Measurements from ENCODE around the gene XRCC1.

DNA sequence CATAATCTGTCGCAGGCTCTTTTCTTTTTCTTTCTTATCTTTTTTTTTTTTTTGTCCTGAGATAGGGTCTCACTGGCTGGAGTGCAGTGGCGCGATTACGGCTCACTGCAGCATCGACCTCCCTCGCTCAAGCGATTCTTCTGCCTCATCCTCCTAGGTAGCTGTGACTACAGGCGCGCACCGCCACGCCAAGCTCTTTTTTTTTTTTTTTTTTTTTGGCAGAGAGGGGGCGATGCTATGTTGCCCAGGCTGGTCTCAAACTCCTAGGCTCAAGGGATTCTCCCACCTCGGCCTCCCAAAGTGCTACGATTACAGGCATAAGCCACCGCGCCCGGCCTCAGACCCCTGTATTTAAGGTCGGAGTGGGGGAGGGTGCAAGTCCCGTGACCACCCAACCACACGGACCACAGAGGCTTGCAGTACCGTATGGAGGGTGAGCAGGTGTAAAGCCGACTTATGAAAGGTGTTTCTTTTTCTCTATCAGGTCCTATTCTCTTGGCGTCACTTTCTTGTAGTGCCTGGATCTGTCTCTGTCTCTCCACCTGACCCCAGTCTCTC lies 72.8 kb downstream of the XRCC1 start:
- no peak for TF ChIP-seq SMC3 (IDR thresholded peaks at IDR 0.05; ENCODE audit: low read depth, low read length)
- TF ChIP-seq, protein P1, sequence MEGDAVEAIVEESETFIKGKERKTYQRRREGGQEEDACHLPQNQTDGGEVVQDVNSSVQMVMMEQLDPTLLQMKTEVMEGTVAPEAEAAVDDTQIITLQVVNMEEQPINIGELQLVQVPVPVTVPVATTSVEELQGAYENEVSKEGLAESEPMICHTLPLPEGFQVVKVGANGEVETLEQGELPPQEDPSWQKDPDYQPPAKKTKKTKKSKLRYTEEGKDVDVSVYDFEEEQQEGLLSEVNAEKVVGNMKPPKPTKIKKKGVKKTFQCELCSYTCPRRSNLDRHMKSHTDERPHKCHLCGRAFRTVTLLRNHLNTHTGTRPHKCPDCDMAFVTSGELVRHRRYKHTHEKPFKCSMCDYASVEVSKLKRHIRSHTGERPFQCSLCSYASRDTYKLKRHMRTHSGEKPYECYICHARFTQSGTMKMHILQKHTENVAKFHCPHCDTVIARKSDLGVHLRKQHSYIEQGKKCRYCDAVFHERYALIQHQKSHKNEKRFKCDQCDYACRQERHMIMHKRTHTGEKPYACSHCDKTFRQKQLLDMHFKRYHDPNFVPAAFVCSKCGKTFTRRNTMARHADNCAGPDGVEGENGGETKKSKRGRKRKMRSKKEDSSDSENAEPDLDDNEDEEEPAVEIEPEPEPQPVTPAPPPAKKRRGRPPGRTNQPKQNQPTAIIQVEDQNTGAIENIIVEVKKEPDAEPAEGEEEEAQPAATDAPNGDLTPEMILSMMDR (conservative IDR thresholded peaks at IDR 0.05; ENCODE audit: low read depth, low read length), result no peak
- no peak for TF ChIP-seq POLR2A (IDR thresholded peaks at IDR 0.05; ENCODE audit: low read depth, low read length)
